ENCODE data around the gene TGM5.

TGM5 gene, protein sequence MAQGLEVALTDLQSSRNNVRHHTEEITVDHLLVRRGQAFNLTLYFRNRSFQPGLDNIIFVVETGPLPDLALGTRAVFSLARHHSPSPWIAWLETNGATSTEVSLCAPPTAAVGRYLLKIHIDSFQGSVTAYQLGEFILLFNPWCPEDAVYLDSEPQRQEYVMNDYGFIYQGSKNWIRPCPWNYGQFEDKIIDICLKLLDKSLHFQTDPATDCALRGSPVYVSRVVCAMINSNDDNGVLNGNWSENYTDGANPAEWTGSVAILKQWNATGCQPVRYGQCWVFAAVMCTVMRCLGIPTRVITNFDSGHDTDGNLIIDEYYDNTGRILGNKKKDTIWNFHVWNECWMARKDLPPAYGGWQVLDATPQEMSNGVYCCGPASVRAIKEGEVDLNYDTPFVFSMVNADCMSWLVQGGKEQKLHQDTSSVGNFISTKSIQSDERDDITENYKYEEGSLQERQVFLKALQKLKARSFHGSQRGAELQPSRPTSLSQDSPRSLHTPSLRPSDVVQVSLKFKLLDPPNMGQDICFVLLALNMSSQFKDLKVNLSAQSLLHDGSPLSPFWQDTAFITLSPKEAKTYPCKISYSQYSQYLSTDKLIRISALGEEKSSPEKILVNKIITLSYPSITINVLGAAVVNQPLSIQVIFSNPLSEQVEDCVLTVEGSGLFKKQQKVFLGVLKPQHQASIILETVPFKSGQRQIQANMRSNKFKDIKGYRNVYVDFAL

DNA sequence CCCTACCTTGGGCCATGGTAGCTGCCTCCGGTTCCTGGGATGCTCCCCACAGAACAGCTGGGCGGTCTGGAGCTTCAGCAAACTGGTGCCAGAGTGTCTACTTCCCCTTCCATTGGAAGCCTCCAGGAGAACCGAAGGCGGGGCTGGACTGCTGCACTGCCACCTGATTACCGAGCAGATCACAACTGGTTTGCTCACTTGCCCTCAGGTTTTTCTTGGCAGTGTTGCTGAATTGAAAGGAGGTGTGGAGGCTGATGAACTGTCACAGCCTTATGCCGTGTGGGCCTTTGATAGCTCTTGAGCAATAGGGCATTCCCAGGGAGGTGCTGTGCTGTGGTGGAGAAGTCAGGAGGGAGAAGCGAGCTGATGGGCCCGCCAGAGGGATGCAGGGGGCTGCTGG is at the start of gene TGM5:
TGM5 (minus strand) TSS at position 95 of the 400 bp plus-strand sequence; CDS start at position 16, 79 bp downstream.
- peaks cover 16% of the 10 kb centered on the region for H3K4me1 ChIP-seq (ENCODE audit: control insufficient read depth, low read length)
- no peak within 1 kb of the TSS for H3K4me3 ChIP-seq (ENCODE audit: low read length)
- TF ChIP-seq, protein P1, sequence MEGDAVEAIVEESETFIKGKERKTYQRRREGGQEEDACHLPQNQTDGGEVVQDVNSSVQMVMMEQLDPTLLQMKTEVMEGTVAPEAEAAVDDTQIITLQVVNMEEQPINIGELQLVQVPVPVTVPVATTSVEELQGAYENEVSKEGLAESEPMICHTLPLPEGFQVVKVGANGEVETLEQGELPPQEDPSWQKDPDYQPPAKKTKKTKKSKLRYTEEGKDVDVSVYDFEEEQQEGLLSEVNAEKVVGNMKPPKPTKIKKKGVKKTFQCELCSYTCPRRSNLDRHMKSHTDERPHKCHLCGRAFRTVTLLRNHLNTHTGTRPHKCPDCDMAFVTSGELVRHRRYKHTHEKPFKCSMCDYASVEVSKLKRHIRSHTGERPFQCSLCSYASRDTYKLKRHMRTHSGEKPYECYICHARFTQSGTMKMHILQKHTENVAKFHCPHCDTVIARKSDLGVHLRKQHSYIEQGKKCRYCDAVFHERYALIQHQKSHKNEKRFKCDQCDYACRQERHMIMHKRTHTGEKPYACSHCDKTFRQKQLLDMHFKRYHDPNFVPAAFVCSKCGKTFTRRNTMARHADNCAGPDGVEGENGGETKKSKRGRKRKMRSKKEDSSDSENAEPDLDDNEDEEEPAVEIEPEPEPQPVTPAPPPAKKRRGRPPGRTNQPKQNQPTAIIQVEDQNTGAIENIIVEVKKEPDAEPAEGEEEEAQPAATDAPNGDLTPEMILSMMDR (IDR thresholded peaks at IDR 0.05; ENCODE audit: low read depth, low read length, poor library complexity, severe bottlenecking), result no peak
- no peak for TF ChIP-seq EZH2phosphoT487 (IDR thresholded peaks at IDR 0.05; ENCODE audit: borderline replicate concordance, low read length)
- H3K27ac ChIP-seq (ENCODE audit: low read depth, low read length), result no peak within 1 kb of the TSS
- no peaks in the 10 kb centered on the region for H3K36me3 ChIP-seq (ENCODE audit: control insufficient read depth, low read length)
- no peak within 1 kb of the TSS for H3K4me2 ChIP-seq (ENCODE audit: low read length)
- no peaks in the 10 kb centered on the region for H3K9me3 ChIP-seq (ENCODE audit: control insufficient read depth, insufficient read depth, low read length)
- no peaks in the 10 kb centered on the region for H4K20me1 ChIP-seq (ENCODE audit: control insufficient read depth, insufficient read depth, low read depth, low read length)
- no peaks in the 10 kb centered on the region for H3F3A ChIP-seq (ENCODE audit: control insufficient read depth, insufficient read depth)
- H3K27me3 ChIP-seq (ENCODE audit: control insufficient read depth, low read length), result peaks cover 19% of the 10 kb centered on the region
- H3K9me2 ChIP-seq (replicated peaks; ENCODE audit: control insufficient read depth, low read length), result no peaks in the 10 kb centered on the region
- no peaks in the 10 kb centered on the region for H3K79me2 ChIP-seq (ENCODE audit: control insufficient read depth, low read length)

DNA sequence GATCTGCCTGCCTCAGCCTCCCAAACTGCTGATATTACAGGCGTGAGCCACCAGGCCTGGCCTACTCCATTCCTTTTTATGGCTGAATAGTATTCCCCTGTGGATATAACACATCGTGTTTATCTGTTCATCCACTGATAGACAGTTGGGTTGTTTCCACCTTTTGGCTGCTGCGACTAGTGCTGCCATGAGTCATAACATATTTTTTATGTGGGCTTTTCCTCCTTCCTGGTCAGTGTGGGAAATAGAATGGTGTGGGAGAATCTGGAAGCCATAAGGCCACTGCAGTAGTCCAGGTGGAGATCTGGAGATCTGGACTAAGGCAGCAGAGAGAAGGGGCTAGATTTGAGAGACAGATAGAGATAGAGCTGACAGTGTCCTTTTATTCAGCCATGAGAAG is 47.4 kb upstream of the TGM5 start:
- Histone ChIP-seq H3K4me2 (ENCODE audit: low read length) (no peak overlapping the region), H3K27me3 (ENCODE audit: control insufficient read depth, low read length) (peaks cover 31% of the 10 kb centered on the region), H3K79me2 (ENCODE audit: control insufficient read depth, low read length) (no peaks in the 10 kb centered on the region), H3K4me1 (ENCODE audit: control insufficient read depth, low read length) (no peaks in the 10 kb centered on the region), H3K9me3 (ENCODE audit: control insufficient read depth, insufficient read depth, low read length) (no peaks in the 10 kb centered on the region), H3K36me3 (ENCODE audit: control insufficient read depth, low read length) (no peaks in the 10 kb centered on the region), H4K20me1 (ENCODE audit: control insufficient read depth, insufficient read depth, low read depth, low read length) (no peaks in the 10 kb centered on the region), H3K27ac (ENCODE audit: low read depth, low read length) (no peak overlapping the region), H3K4me3 (ENCODE audit: low read length) (no peak overlapping the region), H3K9me2 (replicated peaks; ENCODE audit: control insufficient read depth, low read length) (no peaks in the 10 kb centered on the region), H3F3A (ENCODE audit: control insufficient read depth, insufficient read depth) (no peaks in the 10 kb centered on the region)
- no peak for TF ChIP-seq EZH2phosphoT487 (IDR thresholded peaks at IDR 0.05; ENCODE audit: borderline replicate concordance, low read length)
- TF ChIP-seq, protein P1 (IDR thresholded peaks at IDR 0.05; ENCODE audit: low read depth, low read length, poor library complexity, severe bottlenecking), result no peak

GRCh38 chr15:43312378-43312777 is 45.6 kb upstream of the TGM5 start:
- Histone ChIP-seq H3K4me2 (ENCODE audit: low read length) (no peak overlapping the region), H3F3A (ENCODE audit: control insufficient read depth, insufficient read depth) (no peaks in the 10 kb centered on the region), H3K27ac (ENCODE audit: low read depth, low read length) (no peak overlapping the region), H3K27me3 (ENCODE audit: control insufficient read depth, low read length) (peaks cover 40% of the 10 kb centered on the region), H3K4me1 (ENCODE audit: control insufficient read depth, low read length) (no peaks in the 10 kb centered on the region), H3K9me3 (ENCODE audit: control insufficient read depth, insufficient read depth, low read length) (no peaks in the 10 kb centered on the region), H3K4me3 (ENCODE audit: low read length) (no peak overlapping the region), H3K9me2 (replicated peaks; ENCODE audit: control insufficient read depth, low read length) (no peaks in the 10 kb centered on the region), H4K20me1 (ENCODE audit: control insufficient read depth, insufficient read depth, low read depth, low read length) (no peaks in the 10 kb centered on the region), H3K79me2 (ENCODE audit: control insufficient read depth, low read length) (no peaks in the 10 kb centered on the region), H3K36me3 (ENCODE audit: control insufficient read depth, low read length) (no peaks in the 10 kb centered on the region)
- TF ChIP-seq, protein P1 (IDR thresholded peaks at IDR 0.05; ENCODE audit: low read depth, low read length, poor library complexity, severe bottlenecking), result no peak
- no peak for TF ChIP-seq EZH2phosphoT487 (IDR thresholded peaks at IDR 0.05; ENCODE audit: borderline replicate concordance, low read length)

All from DOHH2 (cell line).